ENCODE data around the gene OSM.
A peak's percentile ranks its signal among the peaks of the same experiment; 100 is the strongest.

OSM gene

DNA sequence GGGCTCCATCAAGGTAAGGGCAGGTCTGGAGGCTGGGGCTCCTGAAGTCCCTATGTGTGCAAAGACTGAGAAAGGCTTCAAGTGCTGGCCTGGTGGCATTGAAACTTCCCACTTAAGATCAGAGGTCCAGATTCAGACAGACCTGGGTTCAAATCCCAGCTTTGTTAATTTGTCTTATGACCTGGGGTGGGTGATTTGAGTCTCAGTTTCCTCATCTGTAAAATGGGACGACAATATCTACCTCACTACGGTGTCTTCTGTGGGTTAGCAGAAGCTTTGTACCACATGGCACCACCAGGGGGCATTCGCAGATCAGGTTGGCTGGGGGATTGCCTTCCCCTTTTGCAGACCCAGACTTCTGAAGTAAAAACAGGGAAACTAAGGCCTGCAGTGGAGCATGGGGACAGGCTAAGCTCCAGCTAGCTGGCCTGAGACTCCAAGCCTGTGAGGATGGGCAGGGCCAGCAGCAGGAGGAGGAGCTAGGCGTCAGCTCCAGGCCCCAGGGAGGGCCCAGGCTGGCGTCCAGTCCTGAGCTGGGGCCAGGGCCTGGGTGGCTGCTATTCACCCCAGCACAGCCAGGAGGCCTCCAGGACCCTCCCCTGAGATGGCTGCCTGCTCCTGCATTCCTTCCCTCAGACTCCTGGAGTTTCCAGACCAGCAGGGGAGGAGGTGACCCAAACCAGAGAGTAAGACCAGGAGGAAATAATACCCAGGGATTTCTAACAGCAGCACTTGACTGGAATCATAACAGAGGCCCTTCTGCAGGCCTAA is 21.2 kb upstream of the OSM start:
- Histone ChIP-seq H3K9me3 (ENCODE audit: control insufficient read depth, insufficient read depth, low read length) (no peaks in the 10 kb centered on the region), H3K4me3 (ENCODE audit: low read depth, low read length) (peak overlapping the region; percentile 83), H3K27me3 (ENCODE audit: control insufficient read depth, insufficient read depth, low read length) (peaks cover 2% of the 10 kb centered on the region), H3K4me1 (ENCODE audit: control insufficient read depth, insufficient read depth, low read length) (peaks cover 10% of the 10 kb centered on the region), H3K9ac (ENCODE audit: low read depth, low read length) (no peak overlapping the region), H3K36me3 (ENCODE audit: control insufficient read depth, insufficient read depth, low read length) (peaks cover 10% of the 10 kb centered on the region)

DNA sequence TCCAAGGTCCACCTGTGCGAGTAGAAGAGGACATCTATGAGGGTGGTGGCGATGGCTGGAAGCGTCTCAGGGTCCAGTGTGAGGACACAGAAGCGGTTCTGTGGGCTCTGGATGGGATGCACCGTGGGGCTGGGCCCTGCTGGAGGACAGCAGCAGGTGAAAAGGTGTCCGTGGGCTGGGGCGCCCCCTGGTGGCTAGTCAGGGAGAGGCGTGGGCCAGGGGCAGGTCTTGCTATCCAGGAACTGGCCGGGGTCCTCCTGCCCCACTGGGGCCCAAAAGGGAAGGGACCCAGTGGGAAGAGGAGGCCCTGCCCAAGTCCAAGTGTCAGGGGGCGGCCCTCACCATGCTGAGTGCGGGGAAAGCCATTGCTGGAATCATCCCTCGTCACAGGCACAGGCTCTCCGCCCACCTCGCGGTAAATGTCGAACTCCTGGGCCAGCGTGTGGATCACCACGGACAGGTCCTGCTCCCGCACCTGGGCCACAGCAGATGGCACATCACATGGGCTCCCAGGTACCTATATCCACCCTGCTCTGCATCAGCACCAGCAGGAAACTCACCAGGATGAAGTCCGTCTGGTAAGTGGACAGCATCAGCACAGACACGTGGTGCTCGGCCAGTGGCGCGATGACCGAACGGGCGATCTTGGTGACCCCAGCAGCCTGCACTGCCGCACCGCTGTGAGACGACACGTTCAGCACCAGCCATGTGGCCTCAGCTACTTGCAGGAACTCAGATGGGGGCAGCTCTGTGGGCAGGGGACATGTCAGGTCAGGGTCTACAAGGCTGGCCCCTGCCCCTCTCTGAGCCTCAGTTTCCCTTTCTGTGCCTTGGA is 20.4 kb upstream of the OSM start:
- Histone ChIP-seq H3K27me3 (ENCODE audit: control insufficient read depth, insufficient read depth, low read length) (peaks cover 2% of the 10 kb centered on the region), H3K9me3 (ENCODE audit: control insufficient read depth, insufficient read depth, low read length) (no peaks in the 10 kb centered on the region), H3K4me1 (ENCODE audit: control insufficient read depth, insufficient read depth, low read length) (peaks cover 10% of the 10 kb centered on the region), H3K4me3 (ENCODE audit: low read depth, low read length) (no peak overlapping the region), H3K9ac (ENCODE audit: low read depth, low read length) (no peak overlapping the region), H3K36me3 (ENCODE audit: control insufficient read depth, insufficient read depth, low read length) (peaks cover 7% of the 10 kb centered on the region)

DNA sequence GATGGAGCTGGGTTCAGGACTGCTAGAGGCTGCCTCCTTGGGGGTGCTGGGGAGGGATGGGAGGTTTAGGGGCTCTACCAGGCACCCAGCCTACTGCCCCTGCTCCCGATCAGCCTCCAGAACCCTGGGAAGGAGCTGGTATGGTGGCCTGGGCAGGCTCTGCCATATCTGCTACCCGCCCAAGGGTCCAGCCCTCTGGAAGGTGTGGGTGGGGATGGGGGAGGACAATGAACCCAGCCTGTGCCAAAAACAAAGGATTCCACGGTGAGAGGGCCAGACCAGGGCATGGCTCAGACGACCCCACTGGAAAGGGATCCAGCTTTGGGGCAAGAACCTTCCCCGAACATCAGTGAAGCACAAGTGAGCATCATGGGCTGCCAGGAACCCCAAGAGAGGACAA is 19.7 kb upstream of the OSM start:
- Histone ChIP-seq H3K9me3 (ENCODE audit: control insufficient read depth, insufficient read depth, low read length) (no peaks in the 10 kb centered on the region), H3K9ac (ENCODE audit: low read depth, low read length) (no peak overlapping the region), H3K4me3 (ENCODE audit: low read depth, low read length) (no peak overlapping the region), H3K4me1 (ENCODE audit: control insufficient read depth, insufficient read depth, low read length) (peaks cover 10% of the 10 kb centered on the region), H3K27me3 (ENCODE audit: control insufficient read depth, insufficient read depth, low read length) (peaks cover 2% of the 10 kb centered on the region), H3K36me3 (ENCODE audit: control insufficient read depth, insufficient read depth, low read length) (peaks cover 7% of the 10 kb centered on the region)

DNA sequence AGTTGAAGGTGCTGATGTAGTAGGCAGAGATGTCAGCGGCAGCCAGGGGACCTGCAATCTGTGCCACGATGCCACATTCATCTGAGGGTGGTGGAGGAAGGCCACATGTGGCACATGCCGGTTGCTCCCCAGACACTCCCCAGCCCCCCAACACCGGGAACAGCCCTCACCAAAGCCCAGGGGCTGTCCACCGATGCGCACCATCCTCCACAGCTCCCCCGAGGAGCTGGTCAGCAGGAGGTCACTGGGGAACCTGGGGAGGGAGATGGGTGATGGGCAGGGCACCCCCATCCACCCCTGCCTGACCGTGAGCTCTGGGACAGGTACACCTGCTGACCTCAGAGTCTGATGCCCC is 19.2 kb upstream of the OSM start:
- peaks cover 10% of the 10 kb centered on the region for H3K4me1 ChIP-seq (ENCODE audit: control insufficient read depth, insufficient read depth, low read length)
- no peak overlapping the region for H3K4me3 ChIP-seq (ENCODE audit: low read depth, low read length)
- no peaks in the 10 kb centered on the region for H3K9me3 ChIP-seq (ENCODE audit: control insufficient read depth, insufficient read depth, low read length)
- peaks cover 2% of the 10 kb centered on the region for H3K27me3 ChIP-seq (ENCODE audit: control insufficient read depth, insufficient read depth, low read length)
- H3K36me3 ChIP-seq (ENCODE audit: control insufficient read depth, insufficient read depth, low read length) = peaks cover 7% of the 10 kb centered on the region
- no peak overlapping the region for H3K9ac ChIP-seq (ENCODE audit: low read depth, low read length)

DNA sequence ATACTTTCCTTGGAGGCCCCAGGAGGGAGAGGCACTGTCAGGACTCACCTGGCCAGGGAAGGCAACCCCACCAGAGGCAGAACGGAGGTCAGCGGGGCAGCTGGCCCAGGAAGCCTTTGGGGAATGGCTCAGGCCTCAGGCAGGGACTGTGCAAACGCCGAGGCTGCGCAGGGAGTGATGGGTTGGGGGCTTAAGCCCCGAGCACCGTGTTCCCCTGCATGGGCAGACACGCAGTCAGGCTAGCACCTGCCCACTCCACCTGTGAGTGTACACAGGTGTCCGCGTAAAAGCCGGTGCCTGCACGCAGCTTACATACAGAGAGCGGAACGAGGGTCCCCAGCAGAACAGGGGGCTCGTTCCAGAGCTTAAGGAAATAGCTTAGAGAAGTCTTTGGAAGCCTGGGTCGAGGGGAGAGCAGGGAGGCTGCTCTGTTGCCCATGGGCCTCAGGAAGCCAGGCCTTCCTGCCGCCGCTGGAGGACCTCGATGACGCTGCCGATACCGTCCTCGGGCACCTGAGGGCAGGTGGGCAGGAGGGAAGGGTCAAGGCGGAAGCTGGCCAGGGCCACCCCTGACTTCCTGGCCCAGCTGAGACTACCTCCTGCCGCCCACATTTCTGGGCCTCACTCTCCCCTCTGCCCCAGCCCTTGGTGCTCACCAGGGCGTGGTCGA is 18.7 kb upstream of the OSM start:
- Histone ChIP-seq H3K27me3 (ENCODE audit: control insufficient read depth, insufficient read depth, low read length) (peaks cover 2% of the 10 kb centered on the region), H3K9ac (ENCODE audit: low read depth, low read length) (no peak overlapping the region), H3K36me3 (ENCODE audit: control insufficient read depth, insufficient read depth, low read length) (peaks cover 7% of the 10 kb centered on the region), H3K4me1 (ENCODE audit: control insufficient read depth, insufficient read depth, low read length) (peaks cover 9% of the 10 kb centered on the region), H3K9me3 (ENCODE audit: control insufficient read depth, insufficient read depth, low read length) (no peaks in the 10 kb centered on the region), H3K4me3 (ENCODE audit: low read depth, low read length) (no peak overlapping the region)

DNA sequence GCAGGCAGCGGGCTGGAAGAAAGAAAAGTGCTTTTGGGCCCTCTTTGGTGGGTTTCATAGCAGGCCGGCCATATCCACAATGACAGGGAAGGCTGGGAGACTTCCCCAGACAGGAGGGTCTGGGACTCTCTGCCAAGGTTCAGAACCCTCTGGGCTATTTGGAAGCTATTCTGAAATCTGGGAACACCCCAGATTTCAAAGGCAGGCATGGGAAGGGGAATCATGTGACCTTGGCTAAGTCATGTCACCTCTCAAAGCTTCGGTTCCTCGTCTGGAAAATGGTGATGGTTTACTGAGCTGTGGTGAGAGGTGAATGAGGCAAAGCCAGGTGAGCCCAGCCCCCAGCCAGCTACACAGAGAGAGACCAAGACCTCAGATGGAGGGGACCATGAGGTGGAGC is 18.0 kb upstream of the OSM start:
- Histone ChIP-seq H3K27me3 (ENCODE audit: control insufficient read depth, insufficient read depth, low read length) (no peaks in the 10 kb centered on the region), H3K4me3 (ENCODE audit: low read depth, low read length) (no peak overlapping the region), H3K36me3 (ENCODE audit: control insufficient read depth, insufficient read depth, low read length) (peaks cover 7% of the 10 kb centered on the region), H3K9ac (ENCODE audit: low read depth, low read length) (no peak overlapping the region), H3K9me3 (ENCODE audit: control insufficient read depth, insufficient read depth, low read length) (no peaks in the 10 kb centered on the region), H3K4me1 (ENCODE audit: control insufficient read depth, insufficient read depth, low read length) (peaks cover 5% of the 10 kb centered on the region)

DNA sequence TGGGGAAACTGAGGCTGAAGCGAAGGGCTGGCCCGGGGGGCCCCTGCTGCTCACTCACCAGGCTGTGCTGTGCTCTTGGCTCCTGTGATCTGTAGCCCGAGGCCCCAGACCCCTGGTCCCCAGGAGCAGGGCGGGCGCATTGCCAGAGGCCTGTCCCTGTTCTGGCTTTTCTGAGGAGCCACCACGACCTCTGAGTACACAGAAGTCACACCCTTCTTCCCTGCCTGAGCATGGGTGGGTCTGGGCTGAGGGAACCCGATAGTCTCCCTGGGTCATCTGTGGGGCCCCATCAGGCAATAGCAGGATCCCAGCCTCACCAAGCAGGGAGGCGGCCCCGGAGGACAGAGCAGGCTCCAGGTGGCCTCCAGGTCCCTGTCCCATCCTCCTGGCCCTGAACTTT is 17.5 kb upstream of the OSM start:
- H3K9ac ChIP-seq (ENCODE audit: low read depth, low read length) = no peak overlapping the region
- H3K4me3 ChIP-seq (ENCODE audit: low read depth, low read length) = no peak overlapping the region
- no peaks in the 10 kb centered on the region for H3K27me3 ChIP-seq (ENCODE audit: control insufficient read depth, insufficient read depth, low read length)
- H3K4me1 ChIP-seq (ENCODE audit: control insufficient read depth, insufficient read depth, low read length) = peaks cover 5% of the 10 kb centered on the region
- H3K36me3 ChIP-seq (ENCODE audit: control insufficient read depth, insufficient read depth, low read length) = peaks cover 7% of the 10 kb centered on the region
- no peaks in the 10 kb centered on the region for H3K9me3 ChIP-seq (ENCODE audit: control insufficient read depth, insufficient read depth, low read length)

DNA sequence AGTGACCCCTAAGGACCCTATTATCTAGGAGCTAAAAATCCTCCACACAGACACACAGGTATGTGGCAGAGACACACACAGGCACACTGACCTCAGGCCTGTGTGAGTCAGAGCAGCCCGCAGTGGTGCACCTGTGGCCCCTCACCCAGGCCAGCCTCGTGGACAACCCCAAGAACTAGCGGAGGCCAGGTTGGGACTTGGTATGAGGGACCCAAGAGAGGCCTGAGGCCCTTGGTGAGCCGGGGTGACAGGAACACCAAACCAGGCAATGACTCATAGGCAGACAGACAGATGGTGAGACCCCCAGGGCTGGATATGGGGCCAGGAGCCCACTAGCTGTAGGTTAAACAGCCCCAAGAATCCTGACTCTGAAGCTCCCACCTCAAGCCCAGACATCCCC is 16.7 kb upstream of the OSM start:
- no peaks in the 10 kb centered on the region for H3K27me3 ChIP-seq (ENCODE audit: control insufficient read depth, insufficient read depth, low read length)
- peaks cover 7% of the 10 kb centered on the region for H3K36me3 ChIP-seq (ENCODE audit: control insufficient read depth, insufficient read depth, low read length)
- H3K9me3 ChIP-seq (ENCODE audit: control insufficient read depth, insufficient read depth, low read length) = no peaks in the 10 kb centered on the region
- H3K9ac ChIP-seq (ENCODE audit: low read depth, low read length) = no peak overlapping the region
- no peak overlapping the region for H3K4me3 ChIP-seq (ENCODE audit: low read depth, low read length)
- H3K4me1 ChIP-seq (ENCODE audit: control insufficient read depth, insufficient read depth, low read length) = peaks cover 2% of the 10 kb centered on the region

DNA sequence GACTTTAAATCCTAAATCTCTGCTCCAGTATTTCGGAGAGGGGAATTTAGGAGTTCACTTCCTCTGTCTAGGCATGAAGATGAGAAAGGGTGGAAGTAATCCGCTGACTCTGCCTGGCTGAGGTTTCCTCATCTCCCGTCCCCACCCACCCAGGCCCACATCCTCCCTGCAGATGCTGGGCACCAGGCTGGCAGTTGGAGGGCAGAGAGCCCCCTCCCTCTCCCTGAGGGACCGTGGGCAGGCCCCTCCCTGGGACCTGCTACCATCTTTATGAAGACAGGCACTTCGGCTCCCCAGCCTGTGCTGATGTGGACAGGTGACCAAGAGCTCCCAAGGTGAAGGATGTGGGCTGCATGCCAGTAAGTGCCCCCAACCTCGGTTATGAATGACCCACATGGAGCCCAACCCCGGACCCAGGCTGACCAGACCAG is 16.0 kb upstream of the OSM start:
- Histone ChIP-seq H3K9me3 (ENCODE audit: control insufficient read depth, insufficient read depth, low read length) (no peaks in the 10 kb centered on the region), H3K9ac (ENCODE audit: low read depth, low read length) (no peak overlapping the region), H3K4me3 (ENCODE audit: low read depth, low read length) (no peak overlapping the region), H3K4me1 (ENCODE audit: control insufficient read depth, insufficient read depth, low read length) (no peaks in the 10 kb centered on the region), H3K36me3 (ENCODE audit: control insufficient read depth, insufficient read depth, low read length) (peaks cover 7% of the 10 kb centered on the region), H3K27me3 (ENCODE audit: control insufficient read depth, insufficient read depth, low read length) (no peaks in the 10 kb centered on the region)

DNA sequence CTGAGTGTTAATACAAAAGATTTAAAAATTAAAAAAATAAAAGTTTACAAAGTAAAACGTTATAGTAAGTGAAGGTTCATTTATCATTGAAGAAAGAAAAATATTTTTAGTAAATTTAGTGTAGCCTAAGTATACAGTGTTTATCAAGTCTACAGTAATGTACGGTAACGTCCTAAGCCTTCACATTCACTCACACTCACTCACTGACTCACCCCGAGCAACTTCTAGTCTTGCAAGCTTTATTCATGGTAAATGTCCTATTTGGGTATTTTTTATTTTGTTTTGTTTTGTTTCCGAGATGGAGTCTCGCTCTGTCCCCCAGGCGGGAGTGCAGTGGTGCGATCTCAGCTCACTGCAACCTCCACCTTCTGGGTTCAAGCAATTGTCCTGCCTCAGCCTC is 13.9 kb upstream of the OSM start:
- H3K9ac ChIP-seq (ENCODE audit: low read depth, low read length) = no peak overlapping the region
- no peaks in the 10 kb centered on the region for H3K36me3 ChIP-seq (ENCODE audit: control insufficient read depth, insufficient read depth, low read length)
- no peaks in the 10 kb centered on the region for H3K4me1 ChIP-seq (ENCODE audit: control insufficient read depth, insufficient read depth, low read length)
- no peak overlapping the region for H3K4me3 ChIP-seq (ENCODE audit: low read depth, low read length)
- H3K9me3 ChIP-seq (ENCODE audit: control insufficient read depth, insufficient read depth, low read length) = no peaks in the 10 kb centered on the region
- H3K27me3 ChIP-seq (ENCODE audit: control insufficient read depth, insufficient read depth, low read length) = no peaks in the 10 kb centered on the region

DNA sequence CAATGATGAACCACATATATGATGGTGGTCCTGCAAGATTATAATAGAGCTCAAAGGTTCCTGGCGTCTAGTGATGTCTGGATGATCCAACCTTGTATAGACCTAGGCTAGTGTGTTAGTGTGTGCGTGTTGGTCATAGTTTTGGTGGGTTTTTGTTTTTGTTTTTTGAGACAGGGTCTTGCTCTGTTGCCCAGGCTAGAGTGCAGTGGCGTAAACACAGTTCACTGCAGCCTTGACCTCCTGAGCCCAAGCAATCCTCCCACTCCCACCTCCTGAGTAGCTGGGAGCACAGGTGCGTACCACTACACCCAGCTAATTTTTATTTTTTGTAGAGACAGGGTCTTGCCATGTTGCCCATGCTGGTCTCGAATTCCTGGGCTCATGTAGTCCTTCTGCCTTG is 13.3 kb upstream of the OSM start:
- Histone ChIP-seq H3K36me3 (ENCODE audit: control insufficient read depth, insufficient read depth, low read length) (no peaks in the 10 kb centered on the region), H3K9me3 (ENCODE audit: control insufficient read depth, insufficient read depth, low read length) (no peaks in the 10 kb centered on the region), H3K9ac (ENCODE audit: low read depth, low read length) (no peak overlapping the region), H3K4me1 (ENCODE audit: control insufficient read depth, insufficient read depth, low read length) (no peaks in the 10 kb centered on the region), H3K4me3 (ENCODE audit: low read depth, low read length) (no peak overlapping the region), H3K27me3 (ENCODE audit: control insufficient read depth, insufficient read depth, low read length) (no peaks in the 10 kb centered on the region)

Data from iPS-15b (cell line).